PC-3 (cell line): ENCODE data around the gene LRWD1. TPM values are rescaled to one million over a fixed set of nuclear protein-coding genes. Genes with fewer than 3 reads are reported as not detected.
"Not testable (repeated sequence)": the region's sequence is repeated elsewhere in the genome, so short reads cannot be mapped to it uniquely, and the experiment has no call there.

ENCODE experiments used
- ATAC-seq: fragments of 200-7000 bp; cut with Tn5 transposase; 2 replicates; pipeline ENCODE4 v1.9.1; 2020; ENCODE audit warnings: mild to moderate bottlenecking, moderate library complexity
- BruUV-seq: library from RNA; stranded (reverse); fragments of 400-500 nt; replicated peaks from 2 replicates; lab custom pipeline; 2021; lab: Mats Ljungman, UMichigan
- CTCF ChIA-PET: fragments of 300-600 bp; sonication (Branson Sonifier 250); formaldehyde crosslinking; loops from one replicate; lab custom pipeline; 2022; ENCODE audit warnings: antibody characterized with exemption; lab: Charles Lee
- POLR2A ChIA-PET: fragments of 300-600 bp; sonication (Branson Sonifier 250); formaldehyde crosslinking; loops from one replicate; lab custom pipeline; 2022; ENCODE audit warnings: antibody characterized with exemption; ENCODE audit not compliant: unreplicated experiment; lab: Charles Lee
- DNase-seq: peaks from one replicate; pipeline ENCODE4 v3.0.0-alpha.2; 2015
- H2AFZ ChIP-seq: fragments of 300-600 bp; sonication (generic); 2 replicates; pipeline ENCODE4 v1.6.0; 2016; ENCODE audit warnings: antibody characterized with exemption, low read length
- H3F3A ChIP-seq: fragments of 300-600 bp; sonication (generic); one replicate; pipeline ENCODE4 v1.6.0; 2017; ENCODE audit warnings: antibody characterized with exemption, low read length, control low read depth, mild to moderate bottlenecking; ENCODE audit not compliant: unreplicated experiment
- H3K27ac ChIP-seq: fragments of 300-600 bp; sonication (generic); 2 replicates; pipeline ENCODE4 v1.5.1; 2016; ENCODE audit warnings: mild to moderate bottlenecking, low read length
- H3K27me3 ChIP-seq: fragments of 300-600 bp; sonication (generic); 2 replicates; pipeline ENCODE4 v1.6.1; 2016; ENCODE audit warnings: low read length, mixed read lengths
- H3K36me3 ChIP-seq: fragments of 300-600 bp; sonication (generic); 2 replicates; pipeline ENCODE4 v1.6.1; 2016; ENCODE audit warnings: low read depth, mixed run types, low read length, mixed read lengths
- H3K4me1 ChIP-seq: fragments of 300-600 bp; sonication (generic); 2 replicates; pipeline ENCODE4 v1.5.1; 2016; ENCODE audit warnings: low read length; ENCODE audit not compliant: insufficient read depth
- H3K4me2 ChIP-seq: fragments of 300-600 bp; sonication (generic); 2 replicates; pipeline ENCODE4 v1.6.0; 2016; ENCODE audit warnings: low read length
- H3K4me3 ChIP-seq: fragments of 300-600 bp; sonication (generic); 2 replicates; pipeline ENCODE4 v1.5.1; 2016; ENCODE audit warnings: mild to moderate bottlenecking, low read length, mixed read lengths
- H3K79me2 ChIP-seq: fragments of 300-600 bp; sonication (generic); 2 replicates; pipeline ENCODE4 v1.6.1; 2017; ENCODE audit warnings: low read length, mixed read lengths
- H3K9ac ChIP-seq: fragments of 300-600 bp; sonication (generic); 2 replicates; pipeline ENCODE4 v1.6.0; 2016; ENCODE audit warnings: mild to moderate bottlenecking, low read length
- H3K9me2 ChIP-seq: fragments of 300-600 bp; sonication (generic); replicated peaks from 2 replicates; pipeline ENCODE4 v1.6.1; 2016; ENCODE audit warnings: mixed run types, low read length, mixed read lengths
- H3K9me3 ChIP-seq: fragments of 300-600 bp; sonication (generic); 2 replicates; pipeline ENCODE4 v1.6.1; 2016; ENCODE audit warnings: low read length, mixed read lengths
- H4K20me1 ChIP-seq: fragments of 300-600 bp; sonication (generic); 2 replicates; pipeline ENCODE4 v1.6.1; 2016; ENCODE audit warnings: low read length, mixed read lengths
- EZH2 ChIP-seq: fragments of 300-600 bp; sonication (generic); IDR thresholded peaks from one replicate; pipeline ENCODE4 v1.6.1; 2017; ENCODE audit warnings: antibody characterized with exemption, mild to moderate bottlenecking, low read length; ENCODE audit not compliant: unreplicated experiment
- EZH2phosphoT487 ChIP-seq: fragments of 300-600 bp; sonication (generic); IDR thresholded peaks from 2 replicates; pipeline ENCODE4 v1.6.1; 2018; ENCODE audit warnings: mild to moderate bottlenecking, antibody characterized with exemption, low read length, borderline replicate concordance
- intact Hi-C: fragments of 100-400 bp; cut with micrococcal nuclease; formaldehyde crosslinking; loops from 2 replicates; pipeline ENCODE4 v1.9.0; 2023
- total RNA-seq: library from RNA; depleted of rRNA; stranded (reverse); fragments of >200 nt; gene quantifications from 2 replicates; pipeline ENCODE4 v1.2.3, GENCODE V29; 2014
- TF ChIP-seq, protein P1 (sequence below): fragments of 300-600 bp; sonication (generic); conservative IDR thresholded peaks from 2 replicates; pipeline ENCODE4 v1.5.1; 2017; ENCODE audit warnings: antibody characterized with exemption, low read depth, mild to moderate bottlenecking, low read length

LRWD1 gene
- total RNA-seq, 1 experiment from 2014 or later = 41.8 TPM

DNA sequence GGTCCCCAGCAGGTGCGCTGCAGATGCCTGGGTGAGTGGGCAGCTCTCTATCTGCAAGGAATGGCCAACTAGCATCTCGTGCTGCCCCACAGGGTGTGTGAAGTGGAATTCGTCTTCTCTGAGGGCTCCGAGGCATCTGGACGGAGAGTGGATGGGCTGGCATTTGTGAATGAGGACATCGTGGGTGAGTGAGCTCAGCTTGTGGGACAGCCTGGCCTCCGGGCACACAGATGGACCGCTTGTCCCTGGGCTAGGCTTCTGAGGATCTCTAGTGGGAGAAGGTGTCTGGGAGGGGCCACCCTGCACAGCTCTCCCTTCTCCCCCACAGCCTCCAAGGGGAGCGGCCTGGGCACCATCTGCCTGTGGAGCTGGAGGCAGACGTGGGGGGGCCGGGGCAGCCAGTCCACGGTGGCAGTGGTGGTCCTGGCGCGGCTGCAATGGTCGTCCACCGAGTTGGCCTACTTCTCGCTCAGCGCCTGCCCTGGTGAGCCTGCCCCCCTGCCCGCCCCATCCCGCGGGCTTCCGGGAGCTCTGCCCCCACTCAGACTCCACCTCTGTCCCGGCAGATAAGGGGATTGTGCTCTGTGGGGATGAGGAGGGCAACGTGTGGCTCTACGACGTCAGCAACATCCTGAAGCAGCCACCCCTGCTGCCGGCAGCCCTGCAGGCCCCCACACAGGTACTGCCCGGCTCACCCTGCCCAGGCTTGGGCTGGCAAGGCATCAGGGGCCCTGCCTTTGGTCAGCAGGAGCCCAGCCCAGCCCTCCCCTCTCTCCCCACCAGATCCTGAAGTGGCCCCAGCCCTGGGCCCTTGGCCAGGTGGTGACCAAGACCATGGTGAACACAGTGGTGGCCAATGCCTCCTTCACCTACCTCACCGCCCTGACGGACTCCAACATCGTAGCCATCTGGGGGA is 7.6 kb downstream of the LRWD1 start:
- no peak for DNase-seq
- Histone ChIP-seq H3K9ac (no peak overlapping the region), H3K4me1 (no peaks in the 10 kb centered on the region), H3K9me3 (no peaks in the 10 kb centered on the region), H3K27me3 (no peaks in the 10 kb centered on the region), H3K27ac (no peak overlapping the region), H4K20me1 (no peaks in the 10 kb centered on the region), H3K9me2 (no peaks in the 10 kb centered on the region), H3F3A (no peaks in the 10 kb centered on the region), H3K4me2 (no peak overlapping the region), H3K4me3 (no peak overlapping the region), H3K36me3 (no peaks in the 10 kb centered on the region; the same call in 1 of the 2 replicates), H2AFZ (no peak overlapping the region), H3K79me2 (no peaks in the 10 kb centered on the region)
- POLR2A ChIA-PET = interaction anchor here (0.6 kb wide), 1 partner anchor 102 kb away, joined by 9 read pairs; no protein-coding TSS in a partner anchor
- BruUV-seq = TSS peak; percentile 12
- no peak for TF ChIP-seq EZH2phosphoT487
- TF ChIP-seq, protein P1, sequence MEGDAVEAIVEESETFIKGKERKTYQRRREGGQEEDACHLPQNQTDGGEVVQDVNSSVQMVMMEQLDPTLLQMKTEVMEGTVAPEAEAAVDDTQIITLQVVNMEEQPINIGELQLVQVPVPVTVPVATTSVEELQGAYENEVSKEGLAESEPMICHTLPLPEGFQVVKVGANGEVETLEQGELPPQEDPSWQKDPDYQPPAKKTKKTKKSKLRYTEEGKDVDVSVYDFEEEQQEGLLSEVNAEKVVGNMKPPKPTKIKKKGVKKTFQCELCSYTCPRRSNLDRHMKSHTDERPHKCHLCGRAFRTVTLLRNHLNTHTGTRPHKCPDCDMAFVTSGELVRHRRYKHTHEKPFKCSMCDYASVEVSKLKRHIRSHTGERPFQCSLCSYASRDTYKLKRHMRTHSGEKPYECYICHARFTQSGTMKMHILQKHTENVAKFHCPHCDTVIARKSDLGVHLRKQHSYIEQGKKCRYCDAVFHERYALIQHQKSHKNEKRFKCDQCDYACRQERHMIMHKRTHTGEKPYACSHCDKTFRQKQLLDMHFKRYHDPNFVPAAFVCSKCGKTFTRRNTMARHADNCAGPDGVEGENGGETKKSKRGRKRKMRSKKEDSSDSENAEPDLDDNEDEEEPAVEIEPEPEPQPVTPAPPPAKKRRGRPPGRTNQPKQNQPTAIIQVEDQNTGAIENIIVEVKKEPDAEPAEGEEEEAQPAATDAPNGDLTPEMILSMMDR = no peak
- no peak for TF ChIP-seq EZH2
- CTCF ChIA-PET = no interaction called here
- intact Hi-C loops = no loop called here
- ATAC-seq = no peak; the same call in 1 of the 2 replicates

DNA sequence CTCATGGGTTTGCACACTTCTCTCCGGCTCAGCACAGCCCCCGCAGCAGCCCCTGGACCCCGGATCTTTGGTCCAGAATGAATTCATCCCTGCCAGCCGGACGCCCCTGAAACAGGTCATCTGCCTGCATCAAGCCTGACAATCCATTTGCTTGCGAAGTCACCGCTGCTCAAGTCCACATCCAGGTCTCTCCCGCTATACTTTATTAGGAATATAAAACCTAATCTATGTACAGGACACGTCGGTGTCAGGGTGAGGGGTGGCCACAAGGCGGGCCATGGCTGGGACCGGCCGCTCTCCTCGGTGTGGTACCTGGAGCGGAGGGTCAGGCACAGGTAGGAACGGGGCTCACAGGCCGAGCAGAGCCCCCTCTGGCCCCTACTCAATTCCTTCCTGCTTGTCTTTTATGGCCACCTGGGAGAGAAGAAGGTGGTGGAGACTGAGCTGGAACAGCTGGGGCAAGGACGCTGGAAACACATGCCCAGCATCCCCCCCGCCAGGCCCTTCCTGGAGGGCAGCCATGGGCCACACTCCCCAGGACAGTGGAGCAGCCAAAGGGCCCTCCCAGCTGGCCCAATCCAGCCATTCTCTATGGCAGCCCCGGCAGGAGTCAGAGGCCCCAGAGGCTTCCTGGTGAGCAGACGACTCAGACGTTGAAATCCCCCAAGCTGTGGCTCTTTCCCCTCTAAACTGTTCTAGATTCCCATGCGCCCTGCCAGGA is 8.6 kb downstream of the LRWD1 start:
- POLR2A ChIA-PET = no interaction called here

DNA sequence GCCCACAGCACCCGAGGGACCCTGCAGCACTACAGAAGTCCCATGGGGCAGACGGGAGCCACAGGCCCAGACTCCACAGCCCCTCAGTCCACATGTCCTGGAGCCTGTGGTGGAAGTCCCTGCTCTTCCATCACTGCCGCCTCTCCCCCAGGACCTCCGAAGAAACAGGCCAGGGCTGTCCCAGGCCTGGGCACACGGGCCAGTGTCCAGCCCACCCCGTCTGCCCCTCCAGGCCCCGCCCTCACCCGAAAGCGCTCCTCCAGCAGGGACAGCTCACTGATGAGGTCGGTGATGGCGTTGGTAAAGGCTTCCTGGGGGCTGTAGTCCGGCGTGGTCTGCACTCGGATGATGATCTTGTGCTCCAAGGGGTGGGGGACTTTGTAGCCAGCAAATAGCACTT is 9.3 kb downstream of the LRWD1 start:
- H3K27me3 ChIP-seq, H2AFZ ChIP-seq, intact Hi-C loops, POLR2A ChIA-PET, ATAC-seq, H3K4me1 ChIP-seq, H3K9ac ChIP-seq, H3K36me3 ChIP-seq, DNase-seq, H3K4me2 ChIP-seq, H3K79me2 ChIP-seq, H4K20me1 ChIP-seq, H3K27ac ChIP-seq, H3K4me3 ChIP-seq, H3F3A ChIP-seq, CTCF ChIA-PET, H3K9me3 ChIP-seq, BruUV-seq, H3K9me2 ChIP-seq: not testable (repeated sequence)

More for the DNA sequence above, 8.6 kb downstream of the LRWD1 start:
- Histone ChIP-seq H3K4me2 (no peak overlapping the region), H2AFZ (no peak overlapping the region), H3K27me3 (no peaks in the 10 kb centered on the region), H3K9me3 (no peaks in the 10 kb centered on the region), H3F3A (no peaks in the 10 kb centered on the region), H3K27ac (no peak overlapping the region), H3K79me2 (no peaks in the 10 kb centered on the region), H3K9ac (no peak overlapping the region), H4K20me1 (no peaks in the 10 kb centered on the region), H3K9me2 (no peaks in the 10 kb centered on the region), H3K36me3 (no peaks in the 10 kb centered on the region; the same call in 1 of the 2 replicates), H3K4me1 (no peaks in the 10 kb centered on the region), H3K4me3 (no peak overlapping the region)
- no TSS peak for BruUV-seq
- intact Hi-C loops = no loop called here
- CTCF ChIA-PET = no interaction called here
- DNase-seq = no peak
- ATAC-seq = no peak
- TF ChIP-seq EZH2 = no peak
- TF ChIP-seq EZH2phosphoT487 = no peak
- TF ChIP-seq, protein P1 = no peak

DNA sequence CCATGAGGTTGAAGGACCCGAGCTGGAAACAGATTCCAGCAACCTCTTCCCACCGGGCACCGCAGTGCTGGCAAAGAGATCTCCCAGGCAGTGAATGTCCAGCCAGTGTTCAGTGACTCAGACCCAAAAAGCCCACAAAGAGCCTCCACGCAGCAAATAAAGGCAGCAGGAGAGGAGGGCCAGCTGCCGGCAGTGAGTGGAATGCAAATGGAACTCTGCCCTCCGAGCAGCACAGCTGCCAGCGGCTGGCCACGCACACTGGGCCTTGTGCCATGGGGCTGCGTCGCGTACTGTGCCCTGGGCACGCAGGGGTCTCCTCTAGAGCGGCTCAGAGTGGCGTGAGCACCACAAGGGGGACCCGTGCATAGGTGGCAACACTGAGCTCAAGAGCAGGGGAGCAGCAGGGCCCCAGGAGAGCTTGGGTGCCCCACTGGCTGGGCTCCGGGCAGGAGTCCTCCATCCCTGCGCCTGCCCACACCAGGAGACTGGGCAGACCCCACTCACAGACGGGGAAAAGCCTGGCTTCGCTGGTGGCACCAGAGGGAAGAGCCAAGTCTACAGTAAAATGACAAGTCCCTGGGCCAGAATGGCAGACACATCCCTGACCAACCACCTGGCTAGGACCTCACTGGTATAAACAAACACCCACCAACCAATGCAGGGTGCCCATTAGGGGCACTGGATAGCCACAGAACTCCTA is 10.1 kb downstream of the LRWD1 start:
- H3K4me2 ChIP-seq, CTCF ChIA-PET, DNase-seq, H3F3A ChIP-seq, H3K9ac ChIP-seq, H3K4me1 ChIP-seq, H3K79me2 ChIP-seq, H3K36me3 ChIP-seq, BruUV-seq, H3K4me3 ChIP-seq, H2AFZ ChIP-seq, H4K20me1 ChIP-seq, H3K27me3 ChIP-seq, H3K27ac ChIP-seq, ATAC-seq, H3K9me2 ChIP-seq, intact Hi-C loops, POLR2A ChIA-PET, H3K9me3 ChIP-seq: not testable (repeated sequence)
